Mucosa of descending colon (tissue), 3 donors: Measurements from ENCODE around the gene NAA80. TPM values are rescaled to one million over a fixed set of nuclear protein-coding genes. Genes with fewer than 3 reads are reported as not detected.

Experiments
- ATAC-seq: fragments of 200-7000 bp; cut with Tn5 transposase; one replicate; pipeline ENCODE4 v1.9.1; 2020; ENCODE audit warnings: mild to moderate bottlenecking, moderate library complexity
- DNase-seq, 3 donors: peaks; one replicate each; pipeline ENCODE4 v3.0.0-alpha.2; 2020
- H3K36me3 ChIP-seq: fragments of 200-600 bp; one replicate; pipeline ENCODE4 v1.8.0; 2021; ENCODE audit warnings: low read depth, mild to moderate bottlenecking
- H3K4me1 ChIP-seq: fragments of 200-600 bp; one replicate; pipeline ENCODE4 v1.8.0; 2021; ENCODE audit warnings: low read depth, mild to moderate bottlenecking
- H3K4me3 ChIP-seq: fragments of 200-600 bp; one replicate; pipeline ENCODE4 v1.8.0; 2021; ENCODE audit warnings: mild to moderate bottlenecking
- H3K9me3 ChIP-seq: fragments of 200-600 bp; one replicate; pipeline ENCODE4 v1.8.0; 2021; ENCODE audit warnings: mild to moderate bottlenecking
- CTCF ChIP-seq: fragments of 200-600 bp; IDR thresholded peaks from one replicate; pipeline ENCODE4 v1.8.0; 2022; ENCODE audit warnings: antibody characterized with exemption, mild to moderate bottlenecking
- intact Hi-C, 2 donors: fragments of 100-400 bp; cut with DNase I in 1 of 2; cut with micrococcal nuclease in 1 of 2; formaldehyde crosslinking; loops; one replicate each; pipeline versions ENCODE4 v1.11.0 to v1.11.1; 2022; cut with DNase I, micrococcal nuclease
- total RNA-seq, 3 donors: library from RNA; stranded (reverse); fragmentation: NEBNext Ultra II Directional in 2 of 3; extraction: Animal tissue kit (Norgen Biotek cat#: 25700) in 2 of 3; gene quantifications; one replicate each; pipeline versions ENCODE4 v1.2.1 to v1.2.4, GENCODE V29; 2021 to 2023
- donor health status: DM: no; HTN: no; CAD: no; lungs with moderate emphysema.
- donor health status: DM: no; HTN: no; CAD: no.
- donor health status: DM: no; HTN: yes; CAD: no.

The NAA80 gene
- total RNA-seq, 3 donors from 2014 or later: 7.0 to 10.1 (median 8.4) TPM

- H3K4me1 ChIP-seq: peaks cover 19% of the 10 kb centered on the region
- H3K9me3 ChIP-seq: no peaks in the 10 kb centered on the region
- H3K4me3 ChIP-seq: no peak overlapping the region
- ATAC-seq (no peak), DNase-seq (peak; percentile 37 to 61 (median 40))
- intact Hi-C loops: no loop called here
- TF ChIP-seq CTCF: no peak
- peaks cover 6% of the 10 kb centered on the region for H3K36me3 ChIP-seq
These were observed 1.8 kb downstream of the NAA80 start for GRCh38 chr3:50297384-50297775.

- DNase-seq (peak in 2 of 3 donors; percentile 39 to 60), ATAC-seq (no peak)
- peaks cover 19% of the 10 kb centered on the region for H3K4me1 ChIP-seq
- peaks cover 6% of the 10 kb centered on the region for H3K36me3 ChIP-seq
- intact Hi-C loops: no loop called here
- H3K4me3 ChIP-seq: no peak overlapping the region
- no peak for TF ChIP-seq CTCF
- H3K9me3 ChIP-seq: no peaks in the 10 kb centered on the region
These were observed 2.4 kb downstream of the NAA80 start for GRCh38 chr3:50296721-50297383.

GRCh38 chr3:50295553-50296431 lies 3.4 kb downstream of the NAA80 start:
- peaks cover 6% of the 10 kb centered on the region for H3K36me3 ChIP-seq
- ATAC-seq (no peak), DNase-seq (no peak)
- no peak for TF ChIP-seq CTCF
- no peaks in the 10 kb centered on the region for H3K9me3 ChIP-seq
- peaks cover 27% of the 10 kb centered on the region for H3K4me1 ChIP-seq
- intact Hi-C loops: no loop called here
- no peak overlapping the region for H3K4me3 ChIP-seq

GRCh38 chr3:50294492-50295403 lies 4.5 kb downstream of the NAA80 start:
- Histone ChIP-seq H3K36me3 (peaks cover 6% of the 10 kb centered on the region), H3K9me3 (no peaks in the 10 kb centered on the region), H3K4me3 (no peak overlapping the region), H3K4me1 (peaks cover 22% of the 10 kb centered on the region)
- TF ChIP-seq CTCF: no peak
- ATAC-seq: no peak
- DNase-seq: peak in 1 of 3 donors; percentile 38
- intact Hi-C loops: no loop called here

GRCh38 chr3:50294089-50294488 lies 5.1 kb downstream of the NAA80 start:
- intact Hi-C loops: no loop called here
- Histone ChIP-seq H3K9me3 (no peaks in the 10 kb centered on the region), H3K36me3 (no peaks in the 10 kb centered on the region), H3K4me1 (peaks cover 22% of the 10 kb centered on the region), H3K4me3 (no peak overlapping the region)
- ATAC-seq: no peak
- no peak for TF ChIP-seq CTCF
- no peak for DNase-seq
